Measurements from ENCODE around the gene NSF.
"Not testable (repeated sequence)": the region's sequence is repeated elsewhere in the genome, so short reads cannot be mapped to it uniquely, and the experiment has no call there.

The NSF gene

GRCh38 chr17:46652024-46652643, 61.7 kb downstream of the NSF start:
- H3K4me1 ChIP-seq (ENCODE audit: control extremely low read depth in 1 of 4, control insufficient read depth in 4 of 4, insufficient read depth in 4 of 4, low read length in 3 of 4); DNase-seq; POLR2A ChIA-PET; H3K27me3 ChIP-seq (replicated peaks in 2 of 5; ENCODE audit: control insufficient read depth in 4 of 5, insufficient read depth in 5 of 5, low read length in 4 of 5); CTCF ChIA-PET; H3K9me3 ChIP-seq (ENCODE audit: control extremely low read depth in 1 of 5, control insufficient read depth in 4 of 5, insufficient read depth in 2 of 5, low read depth in 1 of 5, low read length in 4 of 5); H3K36me3 ChIP-seq (ENCODE audit: control insufficient read depth in 4 of 4, insufficient read depth in 4 of 4, low read length in 3 of 4); H3K4me3 ChIP-seq (ENCODE audit: control insufficient read depth in 1 of 7, extremely low read depth in 1 of 7, insufficient read depth in 4 of 7, low read depth in 2 of 7, low read length in 6 of 7); H3K27ac ChIP-seq (ENCODE audit: insufficient read depth in 1 of 2, low read depth in 1 of 2, low read length in 2 of 2, poor library complexity in 1 of 2, severe bottlenecking in 2 of 2): not testable (repeated sequence)
- WGBS (ENCODE audit: insufficient coverage), result no CpG with 5 or more reads among the region's 7 CpGs

GRCh38 chr17:46658235-46658634, 67.8 kb downstream of the NSF start:
- H3K36me3 ChIP-seq (ENCODE audit: control insufficient read depth in 4 of 4, insufficient read depth in 4 of 4, low read length in 3 of 4); CTCF ChIA-PET; H3K27me3 ChIP-seq (replicated peaks in 2 of 5; ENCODE audit: control insufficient read depth in 4 of 5, insufficient read depth in 5 of 5, low read length in 4 of 5); H3K4me3 ChIP-seq (ENCODE audit: control insufficient read depth in 1 of 7, extremely low read depth in 1 of 7, insufficient read depth in 4 of 7, low read depth in 2 of 7, low read length in 6 of 7); DNase-seq; H3K4me1 ChIP-seq (ENCODE audit: control extremely low read depth in 1 of 4, control insufficient read depth in 4 of 4, insufficient read depth in 4 of 4, low read length in 3 of 4); H3K27ac ChIP-seq (ENCODE audit: insufficient read depth in 1 of 2, low read depth in 1 of 2, low read length in 2 of 2, poor library complexity in 1 of 2, severe bottlenecking in 2 of 2); H3K9me3 ChIP-seq (ENCODE audit: control extremely low read depth in 1 of 5, control insufficient read depth in 4 of 5, insufficient read depth in 2 of 5, low read depth in 1 of 5, low read length in 4 of 5); POLR2A ChIA-PET: not testable (repeated sequence)
- WGBS (ENCODE audit: insufficient coverage), result no CpG with 5 or more reads among the region's 5 CpGs

GRCh38 chr17:46659702-46660101, 69.2 kb downstream of the NSF start:
- H3K27me3 ChIP-seq (replicated peaks in 2 of 5; ENCODE audit: control insufficient read depth in 4 of 5, insufficient read depth in 5 of 5, low read length in 4 of 5); DNase-seq; POLR2A ChIA-PET; H3K9me3 ChIP-seq (ENCODE audit: control extremely low read depth in 1 of 5, control insufficient read depth in 4 of 5, insufficient read depth in 2 of 5, low read depth in 1 of 5, low read length in 4 of 5); H3K36me3 ChIP-seq (ENCODE audit: control insufficient read depth in 4 of 4, insufficient read depth in 4 of 4, low read length in 3 of 4); H3K4me1 ChIP-seq (ENCODE audit: control extremely low read depth in 1 of 4, control insufficient read depth in 4 of 4, insufficient read depth in 4 of 4, low read length in 3 of 4); CTCF ChIA-PET; H3K27ac ChIP-seq (ENCODE audit: insufficient read depth in 1 of 2, low read depth in 1 of 2, low read length in 2 of 2, poor library complexity in 1 of 2, severe bottlenecking in 2 of 2); H3K4me3 ChIP-seq (ENCODE audit: control insufficient read depth in 1 of 7, extremely low read depth in 1 of 7, insufficient read depth in 4 of 7, low read depth in 2 of 7, low read length in 6 of 7): not testable (repeated sequence)
- no CpG with 5 or more reads among the region's 4 CpGs for WGBS (ENCODE audit: insufficient coverage)

DNA sequence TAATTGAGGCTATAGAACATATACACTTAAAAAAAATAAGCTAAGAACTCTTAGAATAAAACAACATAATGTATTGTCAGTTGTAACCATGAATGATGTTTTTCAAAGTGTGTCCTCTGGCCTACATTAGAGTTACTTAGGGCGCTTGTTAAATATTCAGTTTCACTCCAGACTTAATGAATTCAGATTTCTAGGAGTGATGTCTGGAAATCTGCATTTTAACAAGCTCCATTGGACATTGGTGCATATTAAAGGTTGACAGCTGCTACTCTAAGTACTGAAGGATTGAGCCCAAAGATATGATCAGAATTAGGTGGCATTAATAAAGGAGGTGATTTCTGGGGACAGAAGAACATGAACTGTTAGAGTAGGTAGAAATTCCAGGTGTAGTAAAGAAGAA, 72.7 kb downstream of the NSF start:
- H3K36me3 ChIP-seq (ENCODE audit: control insufficient read depth in 4 of 4, insufficient read depth in 4 of 4, low read length in 3 of 4); DNase-seq; H3K27ac ChIP-seq (ENCODE audit: insufficient read depth in 1 of 2, low read depth in 1 of 2, low read length in 2 of 2, poor library complexity in 1 of 2, severe bottlenecking in 2 of 2); H3K4me1 ChIP-seq (ENCODE audit: control extremely low read depth in 1 of 4, control insufficient read depth in 4 of 4, insufficient read depth in 4 of 4, low read length in 3 of 4); CTCF ChIA-PET; H3K4me3 ChIP-seq (ENCODE audit: control insufficient read depth in 1 of 7, extremely low read depth in 1 of 7, insufficient read depth in 4 of 7, low read depth in 2 of 7, low read length in 6 of 7); H3K27me3 ChIP-seq (replicated peaks in 2 of 5; ENCODE audit: control insufficient read depth in 4 of 5, insufficient read depth in 5 of 5, low read length in 4 of 5); POLR2A ChIA-PET; H3K9me3 ChIP-seq (ENCODE audit: control extremely low read depth in 1 of 5, control insufficient read depth in 4 of 5, insufficient read depth in 2 of 5, low read depth in 1 of 5, low read length in 4 of 5): not testable (repeated sequence)
- WGBS (ENCODE audit: insufficient coverage), result no CpG with 5 or more reads among the region's 1 CpG

- H3K4me3 ChIP-seq (ENCODE audit: control insufficient read depth in 1 of 7, extremely low read depth in 1 of 7, insufficient read depth in 4 of 7, low read depth in 2 of 7, low read length in 6 of 7); CTCF ChIA-PET; DNase-seq; H3K9me3 ChIP-seq (ENCODE audit: control extremely low read depth in 1 of 5, control insufficient read depth in 4 of 5, insufficient read depth in 2 of 5, low read depth in 1 of 5, low read length in 4 of 5); H3K27me3 ChIP-seq (replicated peaks in 2 of 5; ENCODE audit: control insufficient read depth in 4 of 5, insufficient read depth in 5 of 5, low read length in 4 of 5); POLR2A ChIA-PET; H3K36me3 ChIP-seq (ENCODE audit: control insufficient read depth in 4 of 4, insufficient read depth in 4 of 4, low read length in 3 of 4); H3K4me1 ChIP-seq (ENCODE audit: control extremely low read depth in 1 of 4, control insufficient read depth in 4 of 4, insufficient read depth in 4 of 4, low read length in 3 of 4); H3K27ac ChIP-seq (ENCODE audit: insufficient read depth in 1 of 2, low read depth in 1 of 2, low read length in 2 of 2, poor library complexity in 1 of 2, severe bottlenecking in 2 of 2): not testable (repeated sequence)
- no CpG with 5 or more reads among the region's 2 CpGs for WGBS (ENCODE audit: insufficient coverage)
These were observed 73.1 kb downstream of the NSF start for GRCh38 chr17:46663552-46663951.

DNA sequence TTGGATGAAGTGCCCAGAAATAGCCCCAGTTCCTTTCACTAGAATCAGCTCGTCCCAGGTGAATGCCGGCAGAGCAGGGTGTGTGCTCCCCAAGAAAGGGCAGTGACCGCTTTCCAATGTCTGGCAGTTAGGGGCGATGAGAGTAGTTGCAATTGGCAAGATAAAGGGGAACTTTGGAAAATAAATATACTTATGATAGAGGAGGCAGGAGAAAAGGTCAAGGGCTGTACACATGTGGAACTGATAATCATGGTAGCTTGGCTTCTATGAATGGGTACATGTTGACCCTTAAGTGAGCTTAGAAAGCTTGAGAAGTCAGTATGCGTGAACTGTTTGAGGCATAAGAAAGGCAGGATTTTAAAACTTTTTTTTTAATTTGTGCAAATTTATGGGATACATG, 75.5 kb downstream of the NSF start:
- H3K27ac ChIP-seq (ENCODE audit: insufficient read depth in 1 of 2, low read depth in 1 of 2, low read length in 2 of 2, poor library complexity in 1 of 2, severe bottlenecking in 2 of 2); H3K27me3 ChIP-seq (replicated peaks in 2 of 5; ENCODE audit: control insufficient read depth in 4 of 5, insufficient read depth in 5 of 5, low read length in 4 of 5); POLR2A ChIA-PET; H3K4me1 ChIP-seq (ENCODE audit: control extremely low read depth in 1 of 4, control insufficient read depth in 4 of 4, insufficient read depth in 4 of 4, low read length in 3 of 4); H3K9me3 ChIP-seq (ENCODE audit: control extremely low read depth in 1 of 5, control insufficient read depth in 4 of 5, insufficient read depth in 2 of 5, low read depth in 1 of 5, low read length in 4 of 5); H3K4me3 ChIP-seq (ENCODE audit: control insufficient read depth in 1 of 7, extremely low read depth in 1 of 7, insufficient read depth in 4 of 7, low read depth in 2 of 7, low read length in 6 of 7); DNase-seq; H3K36me3 ChIP-seq (ENCODE audit: control insufficient read depth in 4 of 4, insufficient read depth in 4 of 4, low read length in 3 of 4); CTCF ChIA-PET: not testable (repeated sequence)
- WGBS (ENCODE audit: insufficient coverage), result no CpG with 5 or more reads among the region's 5 CpGs

GRCh38 chr17:46670789-46671188, 80.3 kb downstream of the NSF start:
- H3K27me3 ChIP-seq (replicated peaks in 2 of 5; ENCODE audit: control insufficient read depth in 4 of 5, insufficient read depth in 5 of 5, low read length in 4 of 5); POLR2A ChIA-PET; H3K9me3 ChIP-seq (ENCODE audit: control extremely low read depth in 1 of 5, control insufficient read depth in 4 of 5, insufficient read depth in 2 of 5, low read depth in 1 of 5, low read length in 4 of 5); H3K36me3 ChIP-seq (ENCODE audit: control insufficient read depth in 4 of 4, insufficient read depth in 4 of 4, low read length in 3 of 4); CTCF ChIA-PET; H3K4me1 ChIP-seq (ENCODE audit: control extremely low read depth in 1 of 4, control insufficient read depth in 4 of 4, insufficient read depth in 4 of 4, low read length in 3 of 4); H3K27ac ChIP-seq (ENCODE audit: insufficient read depth in 1 of 2, low read depth in 1 of 2, low read length in 2 of 2, poor library complexity in 1 of 2, severe bottlenecking in 2 of 2); H3K4me3 ChIP-seq (ENCODE audit: control insufficient read depth in 1 of 7, extremely low read depth in 1 of 7, insufficient read depth in 4 of 7, low read depth in 2 of 7, low read length in 6 of 7); DNase-seq: not testable (repeated sequence)
- WGBS (ENCODE audit: insufficient coverage), result no CpG with 5 or more reads among the region's 4 CpGs

Data from common myeloid progenitor, CD34-positive (primary cell).